Memory B cell (primary cell): ENCODE results near the gene GSTO2.
"Not testable (repeated sequence)": the region's sequence is repeated elsewhere in the genome, so short reads cannot be mapped to it uniquely, and the experiment has no call there.

Experiments used
- ATAC-seq: fragments of 150-1000 bp; cut with Tn5 transposase; 2 replicates; pipeline ENCODE4 v1.10.0; 2021; ENCODE audit warnings: low read depth, mild to moderate bottlenecking, moderate library complexity
- DNase-seq, 2 donors: peaks; one replicate each; pipeline ENCODE4 v3.0.0; 2022; ENCODE audit warnings: low spot score in 2 of 2
- H3K27ac Mint-ChIP-seq: one replicate; pipeline ENCODE4 v1.8.0; 2022; ENCODE audit warnings: mild to moderate bottlenecking, moderate library complexity, mixed read lengths
- H3K27me3 Mint-ChIP-seq: one replicate; pipeline ENCODE4 v1.8.0; 2022; ENCODE audit warnings: mixed read lengths
- H3K36me3 Mint-ChIP-seq: one replicate; pipeline ENCODE4 v1.8.0; 2022; ENCODE audit warnings: mild to moderate bottlenecking, mixed read lengths
- H3K4me1 Mint-ChIP-seq: one replicate; pipeline ENCODE4 v1.8.0; 2022; ENCODE audit warnings: mixed read lengths
- H3K4me3 Mint-ChIP-seq: one replicate; pipeline ENCODE4 v1.8.0; 2022; ENCODE audit warnings: mild to moderate bottlenecking, moderate library complexity, mixed read lengths
- H3K9me3 Mint-ChIP-seq: one replicate; pipeline ENCODE4 v1.8.0; 2022; ENCODE audit warnings: mixed read lengths

Gene GSTO2

GRCh38 chr10:104268713-104269645 is at the start of gene GSTO2:
GSTO2 (plus strand) TSS chr10:104269184; CDS start chr10:104274916, 5,732 bp downstream.
- no peaks in the 10 kb centered on the region for H3K9me3 Mint-ChIP-seq
- peak within 1 kb of the TSS; percentile 98 for H3K27ac Mint-ChIP-seq
- H3K27me3 Mint-ChIP-seq: no peaks in the 10 kb centered on the region
- peaks cover 22% of the 10 kb centered on the region for H3K4me1 Mint-ChIP-seq
- peak within 1 kb of the TSS; percentile 88 for H3K4me3 Mint-ChIP-seq
- peaks cover 12% of the 10 kb centered on the region for H3K36me3 Mint-ChIP-seq
- peak; percentile 90 to 96 for DNase-seq
- ATAC-seq: peak; percentile 90

- Mint-ChIP-seq H3K27ac (no peak overlapping the region), H3K4me1 (peaks cover 4% of the 10 kb centered on the region), H3K36me3 (no peaks in the 10 kb centered on the region), H3K27me3 (peaks cover 14% of the 10 kb centered on the region), H3K9me3 (no peaks in the 10 kb centered on the region), H3K4me3 (no peak overlapping the region)
- no peak for DNase-seq
- ATAC-seq: no peak
These were observed 48.5 kb upstream of the GSTO2 start for GRCh38 chr10:104220522-104220921.

GRCh38 chr10:104223304-104223703 is 45.7 kb upstream of the GSTO2 start:
- H3K4me3 Mint-ChIP-seq: no peak overlapping the region
- DNase-seq: no peak
- H3K27me3 Mint-ChIP-seq: peaks cover 16% of the 10 kb centered on the region
- H3K9me3 Mint-ChIP-seq: no peaks in the 10 kb centered on the region
- no peaks in the 10 kb centered on the region for H3K36me3 Mint-ChIP-seq
- no peak overlapping the region for H3K27ac Mint-ChIP-seq
- ATAC-seq: no peak
- peaks cover 4% of the 10 kb centered on the region for H3K4me1 Mint-ChIP-seq

GRCh38 chr10:104230490-104230889 is 38.5 kb upstream of the GSTO2 start:
- H3K27me3 Mint-ChIP-seq: peaks cover 14% of the 10 kb centered on the region
- peaks cover 2% of the 10 kb centered on the region for H3K9me3 Mint-ChIP-seq

GRCh38 chr10:104231784-104232612 is 37.0 kb upstream of the GSTO2 start, which contains the start of gene CFAP43:
CFAP43 (minus strand) TSS chr10:104232364; CDS start chr10:104232246, 118 bp downstream.
- Mint-ChIP-seq H3K9me3 (peaks cover 7% of the 10 kb centered on the region), H3K27ac (peak within 1 kb of the TSS; percentile 98), H3K4me3 (peak within 1 kb of the TSS; percentile 96), H3K36me3 (peaks cover 4% of the 10 kb centered on the region), H3K27me3 (peaks cover 19% of the 10 kb centered on the region), H3K4me1 (peaks cover 9% of the 10 kb centered on the region)
- ATAC-seq (peak; percentile 99), DNase-seq (peak; percentile 99)

More at GRCh38 chr10:104230490-104230889, 38.5 kb upstream of the GSTO2 start:
- DNase-seq: no peak
- no peak for ATAC-seq
- no peak overlapping the region for H3K4me3 Mint-ChIP-seq
- peaks cover 4% of the 10 kb centered on the region for H3K36me3 Mint-ChIP-seq
- H3K27ac Mint-ChIP-seq: peak overlapping the region; percentile 98
- H3K4me1 Mint-ChIP-seq: peaks cover 9% of the 10 kb centered on the region

- peaks cover 9% of the 10 kb centered on the region for H3K4me1 Mint-ChIP-seq
- peaks cover 4% of the 10 kb centered on the region for H3K36me3 Mint-ChIP-seq
- ATAC-seq (peak; percentile 2), DNase-seq (no peak)
- H3K27me3 Mint-ChIP-seq: peaks cover 23% of the 10 kb centered on the region
- peak overlapping the region; percentile 96 for H3K4me3 Mint-ChIP-seq
- peak overlapping the region; percentile 98 for H3K27ac Mint-ChIP-seq
- H3K9me3 Mint-ChIP-seq: peaks cover 7% of the 10 kb centered on the region
These were observed 36.3 kb upstream of the GSTO2 start for GRCh38 chr10:104232613-104233102.

GRCh38 chr10:104233817-104234216 is 35.2 kb upstream of the GSTO2 start:
- peak overlapping the region; percentile 57 for H3K4me3 Mint-ChIP-seq
- no peak overlapping the region for H3K27ac Mint-ChIP-seq
- peaks cover 26% of the 10 kb centered on the region for H3K27me3 Mint-ChIP-seq
- peaks cover 7% of the 10 kb centered on the region for H3K9me3 Mint-ChIP-seq
- H3K36me3 Mint-ChIP-seq: peaks cover 4% of the 10 kb centered on the region
- ATAC-seq (no peak), DNase-seq (no peak)
- H3K4me1 Mint-ChIP-seq: peaks cover 9% of the 10 kb centered on the region

GRCh38 chr10:104234934-104235333 is 34.0 kb upstream of the GSTO2 start:
- no peak for ATAC-seq
- H3K4me1 Mint-ChIP-seq: peaks cover 9% of the 10 kb centered on the region
- peaks cover 7% of the 10 kb centered on the region for H3K9me3 Mint-ChIP-seq
- peaks cover 27% of the 10 kb centered on the region for H3K27me3 Mint-ChIP-seq
- no peak overlapping the region for H3K4me3 Mint-ChIP-seq
- no peak for DNase-seq
- peaks cover 4% of the 10 kb centered on the region for H3K36me3 Mint-ChIP-seq
- no peak overlapping the region for H3K27ac Mint-ChIP-seq

- peaks cover 29% of the 10 kb centered on the region for H3K27me3 Mint-ChIP-seq
- ATAC-seq: no peak
These were observed 33.2 kb upstream of the GSTO2 start for GRCh38 chr10:104235801-104236200.

GRCh38 chr10:104240078-104240477 is 28.9 kb upstream of the GSTO2 start:
- H3K36me3 Mint-ChIP-seq: no peaks in the 10 kb centered on the region
- no peak for ATAC-seq
- H3K27ac Mint-ChIP-seq: no peak overlapping the region
- no peaks in the 10 kb centered on the region for H3K4me1 Mint-ChIP-seq
- H3K9me3 Mint-ChIP-seq: peaks cover 4% of the 10 kb centered on the region
- peaks cover 24% of the 10 kb centered on the region for H3K27me3 Mint-ChIP-seq
- H3K4me3 Mint-ChIP-seq: no peak overlapping the region
- DNase-seq: no peak

More at GRCh38 chr10:104235801-104236200, 33.2 kb upstream of the GSTO2 start:
- no peak overlapping the region for H3K4me3 Mint-ChIP-seq
- H3K27ac Mint-ChIP-seq: no peak overlapping the region
- H3K9me3 Mint-ChIP-seq: peaks cover 7% of the 10 kb centered on the region
- peaks cover 9% of the 10 kb centered on the region for H3K4me1 Mint-ChIP-seq
- no peak for DNase-seq
- peaks cover 4% of the 10 kb centered on the region for H3K36me3 Mint-ChIP-seq

GRCh38 chr10:104242545-104242944 is 26.4 kb upstream of the GSTO2 start:
- DNase-seq: no peak
- H3K36me3 Mint-ChIP-seq: no peaks in the 10 kb centered on the region
- H3K9me3 Mint-ChIP-seq: no peaks in the 10 kb centered on the region
- H3K27ac Mint-ChIP-seq: no peak overlapping the region
- no peaks in the 10 kb centered on the region for H3K4me1 Mint-ChIP-seq
- H3K27me3 Mint-ChIP-seq: peaks cover 14% of the 10 kb centered on the region
- no peak for ATAC-seq
- no peak overlapping the region for H3K4me3 Mint-ChIP-seq

GRCh38 chr10:104243009-104243408 is 26.0 kb upstream of the GSTO2 start:
- not testable (repeated sequence) for H3K36me3 Mint-ChIP-seq, H3K4me3 Mint-ChIP-seq, H3K27ac Mint-ChIP-seq, ATAC-seq, H3K4me1 Mint-ChIP-seq, H3K9me3 Mint-ChIP-seq, DNase-seq
- H3K27me3 Mint-ChIP-seq: peaks cover 12% of the 10 kb centered on the region

- Mint-ChIP-seq H3K27ac (no peak overlapping the region), H3K27me3 (peaks cover 11% of the 10 kb centered on the region), H3K4me1 (no peaks in the 10 kb centered on the region), H3K4me3 (no peak overlapping the region), H3K36me3 (no peaks in the 10 kb centered on the region), H3K9me3 (no peaks in the 10 kb centered on the region)
- no peak for DNase-seq
- ATAC-seq: no peak
These were observed 25.5 kb upstream of the GSTO2 start for GRCh38 chr10:104243512-104243911.
